Stimulated activated CD8-positive, alpha-beta memory T cell treated with anti-CD3 and anti-CD28 coated beads, Interleukin-12 subunit alpha, Interleukin-12 subunit beta, amount 100 ng/mL, for 1 hour (primary cell): ENCODE data around the gene CDYL.

Experiments
- DNase-seq: peaks from one replicate; pipeline ENCODE4 v3.0.0-alpha.2; 2020; ENCODE audit warnings: low read depth

CDYL gene

GRCh38 chr6:4907602-4908001 is 131.4 kb downstream of the CDYL start:
- DNase-seq: no peak

- no peak for DNase-seq
Observed at GRCh38 chr6:4908062-4908461, 131.9 kb downstream of the CDYL start.

GRCh38 chr6:4909063-4909706 is 133.0 kb downstream of the CDYL start:
- no peak for DNase-seq

- no peak for DNase-seq
Observed at GRCh38 chr6:4910037-4910760, 134.0 kb downstream of the CDYL start.

- DNase-seq: no peak
Observed at GRCh38 chr6:4912559-4912958, 136.4 kb downstream of the CDYL start.

- DNase-seq: no peak
Observed at GRCh38 chr6:4913705-4914419, 137.7 kb downstream of the CDYL start.

- no peak for DNase-seq
Observed at GRCh38 chr6:4914420-4915159, 138.4 kb downstream of the CDYL start.

GRCh38 chr6:4916954-4917561 is 140.9 kb downstream of the CDYL start:
- DNase-seq: no peak

- no peak for DNase-seq
Observed at GRCh38 chr6:4920914-4921410, 144.8 kb downstream of the CDYL start.

- no peak for DNase-seq
Observed at GRCh38 chr6:4922488-4923037, 146.4 kb downstream of the CDYL start.

GRCh38 chr6:4923081-4923480 is 146.9 kb downstream of the CDYL start:
- DNase-seq: no peak

GRCh38 chr6:4924661-4925271 is 148.6 kb downstream of the CDYL start:
- no peak for DNase-seq

- DNase-seq: no peak
Observed at GRCh38 chr6:4925580-4925979, 149.4 kb downstream of the CDYL start.

- no peak for DNase-seq
Observed at GRCh38 chr6:4928426-4928825, 152.2 kb downstream of the CDYL start.

- DNase-seq: no peak
Observed at GRCh38 chr6:4929097-4929718, 153.0 kb downstream of the CDYL start.

GRCh38 chr6:4930025-4930691 is 154.0 kb downstream of the CDYL start:
- no peak for DNase-seq

GRCh38 chr6:4931530-4932227 is 155.5 kb downstream of the CDYL start:
- DNase-seq: no peak

GRCh38 chr6:4932228-4932903 is 156.2 kb downstream of the CDYL start:
- DNase-seq: no peak

GRCh38 chr6:4935486-4935885 is 159.3 kb downstream of the CDYL start:
- no peak for DNase-seq
